HT-29 (cell line): ENCODE results near the gene KDSR. TPM values are rescaled to one million over a fixed set of nuclear protein-coding genes. Genes with fewer than 3 reads are reported as not detected.
"Not testable (repeated sequence)": the region's sequence is repeated elsewhere in the genome, so short reads cannot be mapped to it uniquely, and the experiment has no call there.

Experiments
- DNase-seq: peaks from one replicate; pipeline ENCODE4 v3.0.0-alpha.2; 2015; ENCODE audit warnings: low spot score
- total RNA-seq: library from RNA; depleted of rRNA; stranded (reverse); fragments of >200 nt; shearing (Covaris generic); gene quantifications from 2 replicates; pipeline ENCODE4 v1.2.3, GENCODE V29; 2014

The KDSR gene
- total RNA-seq, 1 experiment from 2014 or later: 31.3 TPM

DNA sequence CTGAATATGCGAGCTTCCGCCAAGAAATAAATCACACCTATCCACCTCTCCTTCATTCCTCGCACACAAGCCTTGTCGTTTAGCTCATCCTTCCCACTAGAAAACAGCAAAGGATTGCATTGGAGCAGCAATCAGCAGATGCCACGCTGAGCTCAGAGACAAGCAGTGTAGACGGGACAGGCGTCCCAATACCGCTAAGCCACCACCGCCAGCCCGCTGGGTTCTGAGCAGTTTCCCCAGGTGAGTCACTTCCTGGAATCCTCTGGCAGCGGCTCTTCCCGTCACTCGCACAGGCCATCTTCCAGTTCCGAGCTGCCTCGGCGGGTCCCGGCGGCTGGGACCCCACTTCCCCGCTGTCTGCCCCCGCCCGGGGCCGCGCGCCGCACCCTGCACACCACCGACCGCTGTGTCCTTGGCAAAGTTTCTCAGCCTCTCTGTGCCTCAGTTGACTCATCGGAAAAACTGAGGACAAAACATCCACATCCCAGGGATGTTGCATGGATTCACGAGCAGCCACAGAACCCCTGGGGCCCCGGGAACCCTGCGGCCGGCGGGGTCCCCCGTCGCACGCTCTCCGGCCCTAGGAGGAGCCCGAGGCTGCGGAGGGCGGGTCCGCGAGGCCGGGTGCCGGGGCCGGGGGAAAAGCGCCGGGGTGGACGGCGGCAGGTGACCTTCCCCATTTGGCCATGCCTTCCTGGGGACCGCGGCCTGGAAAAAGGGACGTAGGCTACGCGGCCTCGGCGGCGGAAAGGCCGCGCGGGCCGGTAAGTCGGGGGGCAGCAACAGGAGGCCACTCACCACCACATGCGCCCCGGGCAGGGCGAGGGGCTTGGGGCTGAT is 573 bp downstream of the KDSR start:
- DNase-seq: peak; percentile 68

DNA sequence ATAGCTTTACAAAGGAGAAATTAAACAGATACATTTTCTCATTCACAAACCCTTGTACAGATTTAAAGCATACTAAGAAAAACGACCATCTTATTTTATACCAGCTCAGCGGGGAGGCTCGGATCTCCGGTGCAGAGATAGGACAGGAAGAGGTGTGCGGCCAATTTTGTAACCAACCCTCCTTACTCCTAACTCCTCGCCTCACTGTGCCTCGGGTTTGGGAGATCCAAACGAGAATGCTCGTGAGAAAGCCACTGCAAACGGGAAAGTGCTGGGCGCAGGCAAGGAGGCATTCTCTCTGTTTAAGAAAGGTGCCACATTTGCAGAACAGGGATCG is 1.2 kb downstream of the KDSR start:
- DNase-seq: no peak

DNA sequence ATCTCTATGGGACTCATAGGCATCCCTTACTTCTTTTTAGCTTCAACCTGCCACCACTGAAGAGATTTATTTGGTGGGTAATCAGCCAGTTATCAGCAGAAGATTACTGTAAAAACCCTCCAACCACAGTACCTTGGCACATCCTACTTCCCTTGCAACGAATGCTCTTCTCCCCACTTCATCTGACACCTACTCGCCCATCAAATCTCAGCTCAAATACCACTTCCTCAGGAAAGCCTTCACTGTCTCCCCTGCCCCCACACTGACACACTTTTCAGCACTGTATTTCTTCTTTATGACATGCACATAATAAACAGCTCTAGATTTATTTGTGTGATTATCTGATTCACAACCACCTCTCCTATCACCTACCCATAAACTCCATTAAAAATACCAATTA is 3.1 kb downstream of the KDSR start:
- no peak for DNase-seq

GRCh38 chr18:63363420-63363819 is 3.6 kb downstream of the KDSR start:
- DNase-seq: not testable (repeated sequence)

- DNase-seq: no peak
Measured at GRCh38 chr18:63356272-63356896, 10.6 kb downstream of the KDSR start.

DNA sequence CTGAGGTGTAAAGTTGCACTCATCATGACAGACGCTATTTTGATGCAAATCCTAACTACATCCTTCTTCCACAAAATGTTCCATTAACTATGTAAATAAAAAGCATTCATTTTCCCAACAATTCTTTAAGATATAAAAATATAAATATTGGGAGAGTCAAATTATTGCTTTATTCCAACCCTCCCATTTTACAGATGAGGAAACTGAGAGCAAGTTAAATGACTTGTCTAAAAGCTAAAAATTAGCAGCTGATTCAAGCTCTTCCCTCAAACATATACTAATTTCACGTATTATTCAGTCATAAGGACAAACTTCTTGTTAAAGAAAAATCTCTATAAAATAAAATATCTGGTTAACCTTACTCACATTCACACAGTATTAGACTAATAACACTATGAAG is 16.8 kb downstream of the KDSR start:
- no peak for DNase-seq

DNA sequence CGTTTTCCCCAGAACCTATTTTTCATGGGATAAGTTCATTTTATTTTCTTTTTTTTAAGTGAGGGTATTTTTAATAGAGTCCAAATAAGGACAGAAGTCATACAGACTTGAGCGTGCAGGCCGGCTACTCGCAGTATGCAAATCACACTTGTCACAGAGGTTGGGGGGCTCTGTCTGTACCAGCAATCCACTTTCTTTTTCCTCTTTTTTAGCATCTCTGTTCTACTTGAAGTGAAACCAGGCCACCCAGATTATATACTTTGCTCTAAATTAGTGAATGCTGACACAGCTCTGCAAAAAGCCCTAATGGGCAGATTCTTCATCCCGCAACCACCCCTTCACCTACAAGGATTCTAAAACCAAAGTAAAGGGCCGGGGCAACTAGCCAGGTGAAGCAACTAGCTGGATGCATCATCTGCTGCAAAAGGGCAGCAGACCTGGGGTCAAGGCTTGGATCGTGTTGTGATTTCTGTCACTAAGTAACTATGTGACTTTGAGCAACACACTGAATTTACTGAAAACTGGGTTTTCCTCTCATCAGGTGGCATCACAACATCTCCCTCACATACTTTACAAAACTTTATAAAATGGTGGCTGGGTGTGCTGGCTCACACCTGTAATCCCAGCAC is 18.4 kb downstream of the KDSR start:
- no peak for DNase-seq

GRCh38 chr18:63346480-63347183 is 20.4 kb downstream of the KDSR start:
- no peak for DNase-seq

GRCh38 chr18:63346031-63346430 is 21.0 kb downstream of the KDSR start:
- no peak for DNase-seq

GRCh38 chr18:63344918-63345317 is 22.1 kb downstream of the KDSR start:
- DNase-seq: peak; percentile 3

GRCh38 chr18:63344263-63344662 is 22.7 kb downstream of the KDSR start:
- no peak for DNase-seq

- peak; percentile 17 for DNase-seq
Measured at GRCh38 chr18:63342206-63342605, 24.8 kb downstream of the KDSR start.

- DNase-seq: peak; percentile 6
Measured at GRCh38 chr18:63339920-63340484, 27.0 kb downstream of the KDSR start.

DNA sequence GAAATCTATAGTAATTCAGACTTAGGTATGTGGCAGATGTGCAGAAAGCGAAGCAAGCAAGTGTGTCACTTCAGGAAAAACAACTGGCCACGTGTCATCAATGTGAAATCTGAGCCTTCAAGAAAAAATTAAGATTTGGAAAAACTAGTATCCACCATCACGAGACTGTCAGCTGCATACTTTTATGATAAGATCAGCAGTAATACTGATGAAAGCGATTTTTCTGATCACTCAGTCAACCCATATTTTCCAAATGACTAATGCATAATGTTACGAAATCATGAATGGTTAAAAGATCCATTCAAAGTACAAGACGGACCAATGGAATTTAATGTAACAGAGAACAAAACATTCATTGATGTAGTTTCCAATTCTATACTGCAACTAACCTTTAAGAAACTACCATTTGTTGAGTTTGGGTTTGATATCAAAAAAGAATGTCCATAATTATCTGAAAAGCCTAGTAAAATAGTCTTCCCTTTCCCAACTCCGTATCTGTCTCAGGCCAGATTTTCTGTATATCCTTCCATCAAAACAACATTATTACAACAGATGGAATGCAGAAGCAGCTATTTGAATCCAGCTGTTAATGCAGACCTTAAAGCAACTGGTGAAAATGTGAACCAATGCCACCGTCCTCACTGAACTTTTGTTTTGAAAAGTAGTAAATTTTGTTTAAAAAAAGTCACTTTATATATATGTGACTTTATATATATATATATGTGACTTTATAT is 30.5 kb downstream of the KDSR start:
- no peak for DNase-seq

DNA sequence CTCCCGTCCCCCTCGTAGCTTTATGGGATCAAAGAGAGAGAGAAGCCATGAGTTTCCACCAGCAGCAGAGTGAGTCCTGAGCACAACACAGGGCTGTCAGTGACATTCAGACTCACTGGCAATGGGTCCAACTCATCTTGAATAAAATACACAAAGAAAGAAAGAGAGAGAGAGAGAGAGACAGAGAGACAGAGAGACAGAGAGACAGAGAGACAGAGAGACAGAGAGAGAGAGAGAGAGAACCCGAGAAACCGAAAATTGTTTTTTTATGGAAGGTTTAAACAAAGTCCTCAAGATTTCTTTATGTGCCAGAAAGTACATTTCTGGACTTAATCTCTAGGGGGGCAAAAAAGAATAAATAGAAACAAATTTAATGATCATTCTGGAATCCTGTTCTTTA is 35.9 kb downstream of the KDSR start:
- no peak for DNase-seq

- DNase-seq: no peak
Measured at GRCh38 chr18:63329431-63330145, 37.4 kb downstream of the KDSR start.

DNA sequence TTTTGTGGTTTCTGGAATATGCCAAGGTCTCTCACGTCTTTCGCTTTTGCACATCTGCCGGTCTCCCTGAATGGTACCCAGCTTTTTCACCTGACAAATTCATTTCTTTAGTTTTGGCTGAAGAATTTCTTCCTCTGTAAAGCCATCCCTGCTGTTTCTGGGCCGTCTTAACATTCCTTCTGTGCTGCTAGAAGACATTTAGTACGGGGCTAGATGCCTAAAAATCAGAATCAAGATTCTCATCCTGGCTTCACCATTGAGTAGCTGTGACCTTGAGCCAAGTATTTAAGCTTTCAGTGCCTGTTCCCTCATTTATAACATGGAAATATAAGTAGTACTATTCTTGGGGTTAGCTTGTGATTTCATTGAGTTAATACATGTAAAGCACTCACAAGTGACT is 41.0 kb downstream of the KDSR start:
- no peak for DNase-seq

DNA sequence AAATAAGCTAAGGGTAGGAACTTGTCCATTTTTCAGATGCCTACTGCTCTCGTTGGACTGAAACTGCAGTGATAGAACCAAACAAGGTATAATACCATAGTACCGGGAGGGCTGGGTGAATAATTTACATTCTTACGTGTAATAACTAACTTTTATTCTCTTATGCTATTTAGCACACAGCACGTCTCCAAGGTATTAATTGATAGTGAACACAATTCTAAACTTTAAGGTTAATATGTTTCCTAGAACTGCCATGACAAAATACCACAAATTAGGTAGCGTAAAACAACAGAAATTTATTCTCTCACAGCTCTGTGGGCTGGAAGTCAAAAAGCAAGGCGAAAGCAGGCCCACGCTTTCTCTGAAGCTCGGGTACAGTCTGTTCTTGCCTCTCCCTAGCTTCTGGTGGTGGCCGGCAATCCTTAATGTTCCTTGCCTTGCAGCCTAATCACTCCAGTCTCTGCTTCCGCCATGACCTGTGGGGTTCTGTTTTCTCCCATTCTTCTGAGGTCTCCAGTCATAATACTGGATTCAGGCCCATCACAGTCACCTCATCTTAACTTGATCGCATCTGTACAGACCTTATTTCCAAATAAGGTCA is 41.8 kb downstream of the KDSR start:
- DNase-seq: no peak

DNA sequence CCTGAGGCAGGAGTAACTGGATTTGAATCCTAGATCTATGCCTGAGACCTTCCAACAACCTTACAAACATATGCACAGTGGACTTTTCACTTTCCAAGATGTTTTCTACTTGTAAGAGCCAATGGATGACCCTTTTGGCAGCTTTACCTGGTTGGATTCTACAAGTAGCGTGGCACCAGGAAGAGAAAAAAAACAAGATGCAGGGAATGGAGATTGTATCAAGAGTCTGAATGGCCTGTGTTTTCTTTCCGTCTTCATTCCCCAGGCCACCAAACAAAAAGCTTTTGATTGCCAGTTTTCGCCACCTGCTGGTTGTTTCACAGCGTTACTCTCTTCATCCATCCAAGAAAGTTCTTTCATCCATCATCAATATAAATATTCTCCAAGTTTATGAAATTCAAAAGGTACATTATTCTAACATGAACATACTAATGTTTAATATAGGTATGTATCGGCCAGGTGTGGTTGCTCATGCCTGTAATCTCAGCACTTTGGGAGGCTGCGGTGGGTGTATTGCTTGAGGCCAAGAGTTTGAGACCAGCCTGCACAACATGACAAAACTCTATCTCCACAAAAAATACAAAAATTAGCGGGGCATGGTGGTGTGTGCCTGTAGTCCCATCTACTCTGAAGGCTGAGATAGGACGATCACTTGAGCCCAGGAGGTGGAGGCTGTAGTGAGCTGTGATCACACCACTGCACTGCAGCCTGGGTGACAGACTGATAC is 43.9 kb downstream of the KDSR start:
- DNase-seq: peak; percentile 69
